GM21576 (cell line): ENCODE data around the gene UROC1.

Source experiments
- ATAC-seq: cut with Tn5 transposase; IDR thresholded peaks from one replicate; pipeline ENCODE4 v1.9.1; 2021; ENCODE audit warnings: mild to moderate bottlenecking, moderate library complexity; ENCODE audit not compliant: unreplicated experiment

Gene UROC1

GRCh38 chr3:126517291-126517951 is at the start of gene UROC1:
TSS of gene UROC1 (minus strand) at chr3:126517773. CDS start at chr3:126517719, 54 bp downstream.
- ATAC-seq, result no peak

GRCh38 chr3:126562737-126563276 is 45.2 kb upstream of the UROC1 start:
- ATAC-seq, result no peak

GRCh38 chr3:126558336-126559071 is 40.9 kb upstream of the UROC1 start, which contains the start of gene C3orf22:
TSS of gene C3orf22 (minus strand) at chr3:126558932. CDS start at chr3:126553390, 5,542 bp downstream.
- ATAC-seq, result no peak

GRCh38 chr3:126557761-126558160 is 40.2 kb upstream of the UROC1 start:
- ATAC-seq, result no peak

- ATAC-seq, result no peak
Measured at GRCh38 chr3:126557415-126557745, 39.8 kb upstream of the UROC1 start.

GRCh38 chr3:126556637-126557414 is 39.3 kb upstream of the UROC1 start:
- ATAC-seq, result no peak

GRCh38 chr3:126555795-126556636 is 38.4 kb upstream of the UROC1 start:
- no peak for ATAC-seq

GRCh38 chr3:126554560-126555525 is 37.3 kb upstream of the UROC1 start:
- ATAC-seq, result no peak

- no peak for ATAC-seq
Measured at GRCh38 chr3:126553284-126554084, 35.9 kb upstream of the UROC1 start.

- no peak for ATAC-seq
Measured at GRCh38 chr3:126552688-126553283, 35.2 kb upstream of the UROC1 start.

- no peak for ATAC-seq
Measured at GRCh38 chr3:126551839-126552687, 34.5 kb upstream of the UROC1 start.

- ATAC-seq, result no peak
Measured at GRCh38 chr3:126551121-126551838, 33.7 kb upstream of the UROC1 start.

- ATAC-seq, result no peak
Measured at GRCh38 chr3:126550488-126551051, 33.0 kb upstream of the UROC1 start.

- ATAC-seq, result no peak
Measured at GRCh38 chr3:126549861-126550487, 32.4 kb upstream of the UROC1 start.

- no peak for ATAC-seq
Measured at GRCh38 chr3:126548556-126549466, 31.2 kb upstream of the UROC1 start.
